Measurements from ENCODE around the gene TRIP13.

The TRIP13 gene

DNA sequence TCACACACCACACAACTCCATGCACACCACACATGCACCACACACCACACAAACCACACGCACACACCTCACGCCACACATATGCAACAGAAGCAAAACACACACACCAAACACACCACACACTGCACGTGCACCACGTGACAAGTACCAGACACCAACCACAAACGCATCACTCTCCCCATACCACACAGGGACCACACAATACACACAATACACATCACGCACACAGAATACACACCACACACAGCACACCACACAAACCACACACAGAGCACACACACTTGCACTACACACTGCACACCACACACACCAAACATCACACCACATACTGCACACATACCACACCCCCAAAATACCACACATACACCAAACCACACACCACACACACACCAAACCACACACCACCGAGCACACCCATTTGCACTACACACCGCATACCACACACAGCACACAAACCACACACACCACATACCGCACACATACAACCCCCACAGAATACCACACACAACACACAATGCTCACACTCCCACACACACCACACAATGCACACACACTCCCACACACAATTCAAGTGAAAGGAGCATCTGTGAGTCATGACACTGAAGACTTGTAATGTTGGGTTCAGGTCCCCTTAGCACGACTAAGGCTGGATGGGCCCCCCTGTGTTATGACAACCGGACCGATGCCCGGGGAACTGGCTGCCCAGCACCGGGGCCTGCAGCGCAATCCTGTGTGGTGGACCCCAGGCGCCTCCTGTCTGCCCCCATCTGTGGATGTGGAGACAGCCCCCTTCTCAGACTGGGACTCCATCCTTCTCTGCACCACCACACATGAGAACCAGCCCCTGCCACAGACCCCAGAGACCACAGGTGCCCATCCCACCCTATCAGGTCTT, 35.9 kb upstream of the TRIP13 start:
- no peak for TF ChIP-seq CTCF (IDR thresholded peaks at IDR 0.05; ENCODE audit: low read depth, low read length, missing control alignments)
- H3K36me3 ChIP-seq (replicated peaks), result no peaks in the 10 kb centered on the region
- H3K4me3 ChIP-seq (ENCODE audit: low read depth, low read length), result no peak overlapping the region
- no peak overlapping the region for H3K27ac ChIP-seq
- DNase-seq, result no peak
- in situ Hi-C loops (cut with HindIII; ENCODE audit: low pct_ligation_motif_present, low sequenced_read_pairs), result no loop called here
- no peaks in the 10 kb centered on the region for H3K27me3 ChIP-seq (replicated peaks)

GRCh38 chr5:858726-859125, 34.0 kb upstream of the TRIP13 start:
- no peak for TF ChIP-seq CTCF (IDR thresholded peaks at IDR 0.05; ENCODE audit: low read depth, low read length, missing control alignments)
- H3K27me3 ChIP-seq (replicated peaks), result no peaks in the 10 kb centered on the region
- H3K36me3 ChIP-seq (replicated peaks), result peaks cover 9% of the 10 kb centered on the region
- H3K27ac ChIP-seq, result no peak overlapping the region
- DNase-seq, result no peak
- H3K4me3 ChIP-seq (ENCODE audit: low read depth, low read length), result no peak overlapping the region
- in situ Hi-C loops (cut with HindIII; ENCODE audit: low pct_ligation_motif_present, low sequenced_read_pairs), result no loop called here

DNA sequence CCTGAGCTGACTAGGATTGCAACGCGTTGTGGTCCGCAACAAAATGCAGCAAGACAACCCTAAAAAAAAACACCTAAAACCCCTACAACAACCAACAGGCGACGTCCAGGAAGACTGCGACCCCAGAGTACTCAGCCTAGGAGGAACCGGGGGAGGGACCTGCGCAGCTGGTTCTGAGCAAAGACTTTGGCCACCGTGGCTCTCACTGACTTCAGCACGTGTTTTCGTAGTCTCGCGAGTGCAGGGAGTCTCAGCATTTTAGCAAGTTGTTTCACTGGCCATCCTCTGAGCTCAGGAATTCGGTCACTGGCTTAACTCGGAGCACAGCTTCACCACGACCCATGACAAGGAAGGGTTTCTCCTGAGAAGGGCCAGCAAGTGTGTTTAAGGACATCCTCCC, 33.3 kb upstream of the TRIP13 start:
- peaks cover 16% of the 10 kb centered on the region for H3K36me3 ChIP-seq (replicated peaks)
- H3K4me3 ChIP-seq (ENCODE audit: low read depth, low read length), result no peak overlapping the region
- DNase-seq, result no peak
- TF ChIP-seq CTCF (IDR thresholded peaks at IDR 0.05; ENCODE audit: low read depth, low read length, missing control alignments), result no peak
- in situ Hi-C loops (cut with HindIII; ENCODE audit: low pct_ligation_motif_present, low sequenced_read_pairs), result no loop called here
- no peak overlapping the region for H3K27ac ChIP-seq
- H3K27me3 ChIP-seq (replicated peaks), result no peaks in the 10 kb centered on the region

DNA sequence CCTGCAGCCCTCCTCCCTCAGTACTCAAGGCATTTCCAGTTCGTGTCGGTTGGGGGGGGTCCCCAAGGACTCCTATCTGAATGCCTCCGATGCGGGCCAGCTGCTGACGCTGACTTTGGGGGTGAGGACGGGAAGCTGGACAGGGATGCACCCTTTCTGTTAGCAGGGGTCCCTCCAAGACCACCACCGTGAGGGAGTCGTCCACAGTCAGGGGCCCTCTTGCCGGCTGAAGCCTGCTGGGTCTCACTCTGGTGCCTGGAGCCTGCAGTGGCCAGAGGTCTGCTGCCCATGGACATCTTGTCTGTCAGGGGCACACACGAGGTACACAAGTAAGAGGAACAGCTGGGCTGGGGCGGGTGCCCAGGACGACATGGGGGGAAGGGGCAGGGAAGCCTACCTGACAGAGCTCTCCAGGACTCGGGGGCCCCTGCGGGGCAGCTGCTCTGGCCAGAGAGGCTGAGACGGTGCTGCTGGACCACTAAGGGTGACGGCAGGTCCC, 32.8 kb upstream of the TRIP13 start:
- no peak overlapping the region for H3K27ac ChIP-seq
- TF ChIP-seq CTCF (IDR thresholded peaks at IDR 0.05; ENCODE audit: low read depth, low read length, missing control alignments), result no peak
- peaks cover 20% of the 10 kb centered on the region for H3K36me3 ChIP-seq (replicated peaks)
- H3K4me3 ChIP-seq (ENCODE audit: low read depth, low read length), result no peak overlapping the region
- no peaks in the 10 kb centered on the region for H3K27me3 ChIP-seq (replicated peaks)
- DNase-seq, result no peak
- in situ Hi-C loops (cut with HindIII; ENCODE audit: low pct_ligation_motif_present, low sequenced_read_pairs), result no loop called here

DNA sequence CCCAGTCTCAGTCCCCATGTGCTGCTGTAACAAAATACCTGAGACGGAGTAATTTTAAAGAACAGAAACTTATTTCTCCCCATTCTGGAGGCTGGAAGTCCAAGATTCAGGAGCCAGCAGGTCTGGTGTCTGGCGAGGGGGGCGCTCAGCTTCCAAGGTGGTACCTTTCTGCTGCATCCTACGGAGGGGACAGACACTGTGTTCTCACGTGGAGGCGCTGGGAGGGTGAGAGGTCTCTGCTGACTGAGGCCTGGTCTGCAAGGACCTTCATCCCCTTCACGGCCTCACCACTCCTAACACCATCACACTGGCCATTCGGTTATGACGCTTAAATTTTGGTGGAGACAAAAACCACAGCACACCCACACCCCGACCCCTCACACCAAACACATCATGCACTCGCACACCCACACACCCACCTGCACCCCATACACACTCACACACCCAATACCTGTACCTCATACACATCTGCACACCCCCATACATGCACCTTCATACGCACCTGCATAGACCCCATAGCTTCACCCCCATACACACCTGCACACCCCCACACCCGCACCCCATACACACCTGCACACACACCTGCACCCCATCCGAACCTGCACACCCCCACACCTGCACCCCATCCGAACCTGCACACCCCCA, 32.1 kb upstream of the TRIP13 start:
- no peak for TF ChIP-seq CTCF (IDR thresholded peaks at IDR 0.05; ENCODE audit: low read depth, low read length, missing control alignments)
- in situ Hi-C loops (cut with HindIII; ENCODE audit: low pct_ligation_motif_present, low sequenced_read_pairs), result no loop called here
- no peak overlapping the region for H3K27ac ChIP-seq
- DNase-seq, result no peak
- peaks cover 27% of the 10 kb centered on the region for H3K36me3 ChIP-seq (replicated peaks)
- no peaks in the 10 kb centered on the region for H3K27me3 ChIP-seq (replicated peaks)
- H3K4me3 ChIP-seq (ENCODE audit: low read depth, low read length), result no peak overlapping the region

Measured in brain microvascular endothelial cell (primary cell).